ENCODE data around the gene IARS2.
"Not testable (repeated sequence)": the region's sequence is repeated elsewhere in the genome, so short reads cannot be mapped to it uniquely, and the experiment has no call there.

The IARS2 gene

GRCh38 chr1:220086261-220086686, 7.7 kb upstream of the IARS2 start:
- peak; percentile 19 for TF ChIP-seq CTCF (IDR thresholded peaks at IDR 0.05; ENCODE audit: low read depth, low read length, missing control alignments)
- H3K4me3 ChIP-seq (ENCODE audit: low read depth, low read length); DNase-seq (ENCODE audit: low read depth); in situ Hi-C loops (cut with HindIII; ENCODE audit: low sequenced_read_pairs): not testable (repeated sequence)

GRCh38 chr1:220089650-220090556, 4.0 kb upstream of the IARS2 start, which contains the start of gene BPNT1:
BPNT1 (minus strand) TSS chr1:220089788; CDS start chr1:220079846, 9,942 bp downstream.
- peak; percentile 92 for DNase-seq (ENCODE audit: low read depth)
- in situ Hi-C loops (cut with HindIII; ENCODE audit: low sequenced_read_pairs): no loop called here
- no peak for TF ChIP-seq CTCF (IDR thresholded peaks at IDR 0.05; ENCODE audit: low read depth, low read length, missing control alignments)
- H3K4me3 ChIP-seq (ENCODE audit: low read depth, low read length): peak within 1 kb of the TSS; percentile 88

GRCh38 chr1:220092694-220093093, 1.2 kb upstream of the IARS2 start:
- no peak for DNase-seq (ENCODE audit: low read depth)
- no peak overlapping the region for H3K4me3 ChIP-seq (ENCODE audit: low read depth, low read length)
- in situ Hi-C loops (cut with HindIII; ENCODE audit: low sequenced_read_pairs): no loop called here
- no peak for TF ChIP-seq CTCF (IDR thresholded peaks at IDR 0.05; ENCODE audit: low read depth, low read length, missing control alignments)

- in situ Hi-C loops (cut with HindIII; ENCODE audit: low sequenced_read_pairs): no loop called here
- TF ChIP-seq CTCF (IDR thresholded peaks at IDR 0.05; ENCODE audit: low read depth, low read length, missing control alignments): no peak
- peak overlapping the region; percentile 88 for H3K4me3 ChIP-seq (ENCODE audit: low read depth, low read length)
- DNase-seq (ENCODE audit: low read depth): no peak
These were observed 444 bp upstream of the IARS2 start for GRCh38 chr1:220093361-220094015.

- H3K4me3 ChIP-seq (ENCODE audit: low read depth, low read length): no peak overlapping the region
- DNase-seq (ENCODE audit: low read depth): no peak
- in situ Hi-C loops (cut with HindIII; ENCODE audit: low sequenced_read_pairs): no loop called here
- TF ChIP-seq CTCF (IDR thresholded peaks at IDR 0.05; ENCODE audit: low read depth, low read length, missing control alignments): no peak
These were observed 5.9 kb downstream of the IARS2 start for GRCh38 chr1:220099826-220100225.

- in situ Hi-C loops (cut with HindIII; ENCODE audit: low sequenced_read_pairs): loop anchor here (5.0 kb wide), 1 partner anchor 113 kb away; no protein-coding TSS in a partner anchor
- not testable (repeated sequence) for H3K4me3 ChIP-seq (ENCODE audit: low read depth, low read length); DNase-seq (ENCODE audit: low read depth)
These were observed 16.5 kb downstream of the IARS2 start for GRCh38 chr1:220110473-220110872.

- H3K4me3 ChIP-seq (ENCODE audit: low read depth, low read length); DNase-seq (ENCODE audit: low read depth): not testable (repeated sequence)
- in situ Hi-C loops (cut with HindIII; ENCODE audit: low sequenced_read_pairs): loop anchor here (5.0 kb wide), 1 partner anchor 115 kb away; no protein-coding TSS in a partner anchor
These were observed 18.7 kb downstream of the IARS2 start for GRCh38 chr1:220112600-220112999.
